Measurements from ENCODE around the gene CCDC170.
A peak's percentile ranks its signal among the peaks of the same experiment; 100 is the strongest.
"Not testable (repeated sequence)": the region's sequence is repeated elsewhere in the genome, so short reads cannot be mapped to it uniquely, and the experiment has no call there.

Gene CCDC170

DNA sequence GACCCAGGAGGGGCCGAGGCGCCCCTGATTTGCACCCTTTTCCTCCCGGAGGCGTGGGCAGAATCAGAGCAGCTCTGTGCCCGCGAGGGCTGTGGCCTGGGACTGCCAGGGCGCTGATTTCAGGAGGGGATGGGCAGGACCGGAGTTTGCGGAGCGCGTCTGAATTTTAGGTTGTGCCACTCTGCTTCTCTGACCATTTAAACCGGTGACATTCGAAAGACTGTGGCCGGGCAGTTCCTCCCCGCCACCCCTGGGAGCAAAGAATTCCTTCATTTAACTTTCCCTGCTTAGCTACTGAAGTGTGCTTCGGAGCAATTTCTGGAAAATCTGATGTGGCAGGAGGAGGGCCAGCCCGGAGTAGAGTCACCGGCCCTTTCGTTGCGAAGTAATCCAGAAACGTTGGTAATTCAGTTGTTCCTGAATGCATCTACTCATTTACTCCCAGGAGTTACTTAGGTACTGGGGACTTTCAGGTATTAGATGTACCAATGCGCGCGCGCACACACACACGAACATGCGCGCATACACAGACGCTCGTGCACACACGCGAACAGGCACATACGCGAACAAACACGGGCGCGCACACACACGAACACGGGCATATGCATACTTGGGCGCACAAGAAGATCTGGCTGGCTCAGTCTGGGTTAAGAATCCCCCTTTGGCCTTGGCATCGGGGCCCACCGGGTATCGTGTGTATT is 568 bp downstream of the CCDC170 start:
- peak in 1 of 2 donors; percentile 22 for DNase-seq

DNA sequence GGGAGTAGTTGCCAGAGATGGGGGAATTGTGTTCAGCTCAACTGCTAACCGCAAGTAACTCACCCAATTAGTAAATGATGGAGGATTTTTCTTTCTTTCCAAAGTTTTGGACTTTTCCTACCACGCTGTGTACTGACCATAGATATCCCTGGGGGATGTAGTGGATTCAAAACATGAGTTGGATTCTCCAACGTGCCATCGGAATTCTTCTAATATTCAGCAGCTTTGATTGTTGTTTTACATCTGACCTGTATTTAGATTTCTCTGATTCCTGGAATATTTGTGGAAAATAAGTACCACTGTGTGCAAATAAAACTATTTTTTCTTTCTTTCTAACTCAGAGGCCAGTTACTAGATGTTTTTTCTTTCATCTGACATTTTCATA is 1.1 kb downstream of the CCDC170 start:
- no peak for DNase-seq

DNA sequence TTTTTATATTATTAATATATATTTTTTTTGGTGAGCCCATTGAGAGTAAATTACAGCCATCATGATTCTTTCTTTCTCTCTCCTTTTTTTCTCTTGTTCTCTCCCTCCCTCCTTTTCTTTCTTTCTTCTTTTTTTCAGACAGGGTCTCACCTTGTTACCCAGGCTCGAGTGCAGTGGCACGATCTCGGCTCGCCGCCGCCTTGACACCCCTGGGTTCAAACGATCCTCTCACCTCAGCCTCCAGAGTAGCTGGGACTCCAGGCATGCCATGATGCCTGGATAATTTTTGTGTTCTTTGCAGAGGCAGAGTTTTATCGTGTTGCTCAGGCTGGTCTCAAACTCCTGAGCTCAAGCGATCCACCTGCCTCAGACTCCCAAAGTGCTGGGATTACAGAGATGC is 1.6 kb downstream of the CCDC170 start:
- no peak for DNase-seq

DNA sequence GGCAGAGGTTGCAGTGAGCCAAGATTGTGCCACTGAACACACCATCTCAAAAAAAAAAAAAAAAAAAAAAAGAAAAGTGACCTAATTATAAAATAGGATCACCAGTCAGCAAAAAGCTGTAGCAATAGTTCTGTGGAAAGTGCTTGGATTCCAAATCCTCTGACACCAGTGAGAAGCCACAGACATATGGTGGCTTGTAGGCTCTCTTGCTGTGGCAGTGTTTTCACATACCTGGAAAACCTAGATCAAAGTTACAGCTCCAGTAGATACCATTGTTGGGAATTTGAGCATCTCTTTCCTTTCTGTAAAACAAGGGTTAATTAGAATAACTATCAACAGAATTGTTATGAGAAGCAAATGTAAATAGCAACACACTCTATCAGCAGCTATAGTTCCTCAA is 4.1 kb downstream of the CCDC170 start:
- peak in 1 of 2 donors; percentile 39 for DNase-seq

DNA sequence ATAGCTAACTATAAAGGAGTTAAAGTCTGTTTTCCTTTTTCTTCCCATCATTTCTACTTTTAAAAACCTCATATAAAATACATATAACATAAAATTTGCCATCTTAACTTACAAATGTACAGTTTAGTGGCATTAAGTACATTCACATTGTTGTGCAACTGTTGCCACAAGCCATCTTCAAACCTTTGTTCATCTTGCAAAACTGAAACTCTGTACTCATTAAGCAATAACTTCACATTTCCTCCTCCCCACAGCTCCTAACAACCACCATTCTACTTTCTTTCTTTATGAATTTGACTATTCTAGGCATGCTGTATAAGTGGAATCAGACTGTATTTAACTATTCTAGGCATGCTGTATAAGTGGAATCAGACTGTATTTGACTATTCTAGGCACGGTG is 4.5 kb downstream of the CCDC170 start:
- peak; percentile 79 for DNase-seq

DNA sequence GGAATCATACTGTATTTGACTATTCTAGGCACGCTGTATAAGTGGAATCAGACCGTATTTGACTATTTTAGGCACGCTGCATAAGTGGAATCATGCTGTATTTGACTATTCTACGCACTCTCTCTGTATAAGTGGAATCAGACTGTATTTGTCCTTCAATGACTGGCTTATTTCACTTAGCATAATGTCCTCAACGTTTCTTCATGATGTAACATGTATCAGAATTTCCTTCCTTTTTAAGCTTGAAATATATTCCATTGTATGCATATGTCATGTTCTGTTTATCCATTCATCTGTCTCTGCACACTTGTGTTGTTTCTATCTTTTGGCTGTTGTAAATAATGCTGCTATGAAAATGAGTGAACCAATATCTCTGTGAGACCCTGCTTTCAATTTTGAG is 5.7 kb downstream of the CCDC170 start:
- DNase-seq = peak in 1 of 2 donors; percentile 37

DNA sequence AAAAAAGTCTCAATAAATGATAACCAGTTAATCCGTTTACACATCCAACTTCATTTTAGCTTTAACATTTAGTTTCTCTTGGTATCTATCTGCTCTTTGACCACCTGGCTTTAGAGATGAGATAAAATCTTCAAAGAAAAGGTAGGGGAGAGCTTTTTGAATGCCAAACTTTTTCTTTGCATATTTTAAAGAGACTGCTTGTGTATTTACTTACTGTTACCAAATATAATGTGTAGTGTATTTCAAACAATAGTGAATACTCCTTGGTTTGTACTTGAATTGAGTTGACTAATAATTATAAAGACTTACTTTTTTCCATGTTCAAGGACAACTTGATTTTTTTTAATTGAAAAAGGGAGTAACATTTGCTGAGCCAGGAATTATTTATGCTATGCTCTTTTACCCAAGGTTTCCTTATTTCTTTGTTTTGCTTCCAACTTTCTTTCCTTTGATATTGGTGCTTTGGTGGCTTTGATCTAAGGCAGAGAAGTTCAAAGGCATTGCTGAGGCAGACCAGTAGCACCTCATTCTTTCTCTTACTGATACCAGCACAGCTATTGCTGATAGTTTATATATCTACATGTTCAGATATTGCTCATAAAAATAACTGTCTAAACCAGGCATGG is 7.8 kb downstream of the CCDC170 start:
- DNase-seq = no peak

DNA sequence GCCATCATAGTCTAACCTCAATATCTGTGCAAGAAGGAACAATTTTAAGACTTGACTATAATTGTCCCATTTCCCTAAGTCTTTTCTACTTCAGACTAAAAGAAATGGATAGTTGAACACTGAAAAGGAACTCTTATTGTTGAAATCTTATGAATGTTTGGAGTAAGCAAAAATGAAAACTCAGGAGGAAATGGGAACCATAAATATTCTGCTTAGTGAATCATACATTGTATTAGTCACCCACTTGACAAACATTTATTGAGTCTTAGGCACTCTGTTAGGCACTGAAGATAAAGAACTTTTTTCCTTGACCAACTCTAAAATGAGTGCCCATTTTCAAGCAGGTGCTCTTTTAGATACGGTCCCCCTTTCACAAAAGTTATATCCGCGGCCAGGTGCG is 8.7 kb downstream of the CCDC170 start:
- peak; percentile 68 to 77 for DNase-seq

DNA sequence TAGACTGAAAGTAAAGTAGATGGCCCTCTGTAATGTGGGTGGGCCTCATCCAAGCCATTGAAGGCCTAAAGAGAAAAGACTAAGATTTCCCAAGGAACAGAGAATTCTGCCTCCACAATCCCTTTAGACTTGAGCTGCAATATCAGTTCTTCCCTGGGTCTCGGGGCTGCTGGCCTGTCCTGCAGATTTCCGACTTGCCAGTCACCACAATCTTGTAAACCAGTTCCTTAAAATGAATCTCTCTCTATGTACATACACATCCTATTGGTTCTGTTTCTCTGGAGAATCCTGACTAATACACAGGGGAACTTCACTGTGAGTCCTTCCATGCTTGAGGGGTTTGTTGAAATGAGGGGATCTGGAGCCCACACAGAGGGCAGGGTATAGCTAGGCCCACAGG is 12.9 kb downstream of the CCDC170 start:
- peak in 1 of 2 donors; percentile 68 for DNase-seq

DNA sequence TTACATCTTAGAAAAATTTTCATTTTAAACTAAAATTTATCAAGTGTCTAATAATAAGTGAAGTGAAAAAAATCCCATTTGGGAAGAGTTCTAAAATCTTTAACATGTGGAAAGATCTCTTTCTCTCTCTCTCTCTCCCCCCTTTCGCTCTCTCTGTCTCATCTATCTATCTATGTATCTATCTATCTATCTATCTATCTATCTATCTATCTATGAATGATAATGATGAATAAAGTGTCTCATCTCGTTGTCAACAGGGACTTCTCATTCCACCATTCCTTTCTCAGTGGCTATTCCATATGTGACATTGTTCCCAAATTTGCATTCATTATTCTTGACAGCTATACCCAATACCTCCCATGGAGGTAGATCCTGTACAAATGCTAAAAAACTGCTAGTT is 15.2 kb downstream of the CCDC170 start:
- DNase-seq = no peak

DNA sequence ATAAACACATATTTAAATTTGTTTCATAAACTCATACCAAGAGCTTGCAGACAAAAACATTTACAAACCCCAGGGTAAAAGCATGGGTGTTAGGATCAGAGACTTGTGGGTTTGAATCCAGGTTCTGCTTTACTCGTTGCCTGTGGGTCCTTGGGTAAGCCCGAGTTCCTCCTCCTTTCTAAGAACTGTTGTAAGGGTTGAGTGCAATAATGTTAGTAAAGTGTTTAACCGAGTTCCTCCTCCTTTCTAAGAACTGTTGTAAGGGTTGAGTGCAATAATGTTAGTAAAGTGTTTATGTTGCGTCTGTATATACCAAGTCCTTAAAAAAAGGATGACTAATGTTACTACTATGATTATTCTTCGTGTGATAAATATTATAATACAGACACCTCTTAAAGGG is 18.7 kb downstream of the CCDC170 start:
- DNase-seq = peak; percentile 81 to 88

DNA sequence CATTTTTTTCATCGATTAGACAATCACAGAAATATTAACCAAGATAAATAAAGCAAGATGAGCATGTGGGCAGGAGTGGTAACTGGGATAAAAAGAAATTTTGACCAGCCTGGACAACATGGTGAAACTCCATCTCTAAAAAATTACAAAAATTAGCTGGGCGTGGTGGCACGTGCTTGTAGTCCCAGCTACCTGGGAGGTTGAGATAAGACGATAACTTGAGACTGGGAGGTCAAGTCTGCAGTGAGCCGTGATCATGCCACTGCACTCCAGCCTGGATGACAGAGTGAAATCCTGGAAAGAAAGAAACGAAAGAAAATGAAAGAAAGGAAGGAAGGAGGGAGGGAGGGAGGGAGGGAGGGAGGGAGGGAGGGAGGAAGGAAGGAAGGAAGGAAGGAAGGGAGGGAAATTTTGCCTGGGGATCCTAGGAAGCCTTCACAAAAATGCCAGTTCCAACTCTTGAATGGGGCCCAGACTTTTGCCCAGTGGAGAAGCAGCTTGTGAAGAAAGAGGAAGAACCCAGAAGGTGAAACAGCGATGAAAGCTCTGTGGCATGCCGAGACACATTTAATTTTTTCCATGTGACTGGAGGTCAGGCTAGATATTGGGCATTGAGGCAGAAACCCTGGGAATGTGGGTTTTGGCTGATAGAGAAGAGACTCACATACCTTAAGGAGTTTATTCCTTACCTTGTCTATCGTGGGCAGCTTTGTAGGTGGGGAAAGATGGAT is 20.3 kb downstream of the CCDC170 start:
- no peak for DNase-seq

DNA sequence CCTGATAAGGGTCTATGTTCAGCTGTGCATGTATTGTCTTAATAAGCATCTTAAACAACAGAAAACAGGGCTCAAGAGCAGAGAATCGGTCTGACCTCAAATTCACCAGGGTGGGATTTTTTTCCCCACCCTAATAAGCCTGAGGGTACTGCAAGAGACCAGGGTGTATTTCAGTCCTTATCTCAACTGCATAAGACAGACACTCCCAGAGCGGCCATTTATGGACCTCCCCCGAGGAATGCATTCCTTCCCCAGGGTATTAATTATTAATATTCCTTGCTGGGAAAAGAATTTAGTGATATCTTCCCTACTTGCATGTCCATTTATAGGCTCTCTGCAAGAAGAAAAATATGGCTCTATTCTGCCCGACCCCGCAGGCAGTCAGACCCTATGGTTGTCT is 25.2 kb downstream of the CCDC170 start:
- not testable (repeated sequence) for DNase-seq

DNA sequence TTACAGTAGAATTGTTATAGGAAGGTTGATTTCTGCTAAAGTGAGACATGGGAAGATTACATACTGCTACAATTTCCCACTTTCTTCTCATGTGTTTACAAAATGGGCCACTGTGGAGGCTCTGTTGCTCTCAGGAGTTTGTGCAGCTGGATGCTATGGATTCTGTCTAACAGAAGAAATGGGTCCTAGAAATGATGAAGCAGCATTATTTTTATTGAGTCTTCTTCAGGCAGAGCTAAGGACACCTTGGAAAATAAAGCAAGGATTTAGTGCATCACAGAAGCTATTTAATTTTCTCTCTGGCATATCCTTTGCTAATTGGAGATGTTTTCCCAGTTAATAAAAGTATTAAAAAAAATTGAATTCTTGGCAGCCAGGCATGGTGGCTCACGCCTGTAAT is 29.2 kb downstream of the CCDC170 start:
- no peak for DNase-seq

DNA sequence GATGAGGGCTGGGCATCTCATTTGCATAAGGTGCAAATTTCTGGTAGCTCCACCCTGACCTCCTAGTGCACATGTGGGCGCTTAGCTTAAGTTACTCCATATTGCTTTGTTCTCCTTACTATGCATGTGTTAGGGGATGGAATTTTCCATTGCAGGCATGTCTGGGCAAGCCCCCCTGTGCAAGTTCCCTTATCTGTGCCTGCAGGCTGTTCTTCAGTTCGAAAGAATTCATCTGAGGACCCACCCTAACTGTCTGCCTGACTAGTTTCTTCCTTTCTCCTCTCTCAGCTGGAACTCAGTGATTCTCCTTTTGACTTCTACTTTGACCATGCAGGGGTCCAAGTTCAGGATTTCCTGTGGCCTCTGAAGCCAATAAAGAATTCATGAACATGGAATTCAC is 30.2 kb downstream of the CCDC170 start:
- no peak for DNase-seq

DNA sequence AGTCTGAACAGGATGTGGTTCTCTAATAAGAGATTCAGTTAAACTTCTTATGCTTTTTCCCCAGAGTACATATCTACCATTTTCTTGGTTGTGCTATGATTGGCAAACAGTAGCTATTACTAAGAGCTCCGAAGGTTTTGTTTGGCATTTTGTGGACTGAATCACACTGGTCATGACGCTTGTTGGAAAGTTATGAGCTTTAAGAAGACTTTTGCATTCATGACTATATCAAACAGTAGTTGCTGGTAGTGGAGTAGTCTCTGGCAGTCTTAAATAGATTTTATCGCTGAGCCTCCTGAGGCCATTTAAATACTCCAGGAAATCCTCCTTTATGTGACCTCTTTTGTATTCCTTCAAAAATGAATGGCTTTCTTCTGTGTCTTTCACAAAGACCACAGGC is 40.8 kb downstream of the CCDC170 start:
- DNase-seq = no peak

DNA sequence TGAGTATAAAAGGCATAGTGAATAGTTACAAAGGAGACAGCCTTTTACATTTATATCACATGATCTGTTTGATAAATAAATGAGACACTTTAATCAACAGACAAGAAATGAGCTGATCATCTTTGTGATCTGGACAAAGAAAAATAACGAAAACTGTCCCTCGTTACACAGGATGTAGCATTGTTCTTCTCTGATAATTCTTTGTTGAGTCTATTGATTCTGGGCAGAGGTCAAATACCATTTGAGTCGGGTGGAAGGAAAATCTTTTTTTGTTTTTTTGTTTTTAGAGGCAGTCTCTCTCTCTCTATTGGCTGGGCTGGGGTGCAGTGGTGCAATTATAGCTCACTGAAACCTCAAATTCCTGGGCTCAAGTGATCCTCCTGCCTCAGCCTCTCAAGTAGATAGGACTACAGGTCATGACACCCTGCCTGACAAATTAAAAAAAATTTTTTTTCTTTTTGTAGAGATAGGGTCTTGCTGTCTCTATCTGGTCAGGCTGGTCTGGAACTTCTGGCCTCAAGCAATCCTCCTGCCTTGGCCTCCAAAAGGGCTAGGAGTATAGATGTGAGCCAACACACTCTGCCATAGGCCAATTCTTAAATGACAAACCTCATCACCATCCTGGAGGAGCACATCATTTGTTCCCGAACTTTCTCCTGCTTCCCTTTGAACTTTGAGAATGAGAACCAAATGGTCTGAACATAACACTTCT is 41.8 kb downstream of the CCDC170 start:
- DNase-seq = no peak

DNA sequence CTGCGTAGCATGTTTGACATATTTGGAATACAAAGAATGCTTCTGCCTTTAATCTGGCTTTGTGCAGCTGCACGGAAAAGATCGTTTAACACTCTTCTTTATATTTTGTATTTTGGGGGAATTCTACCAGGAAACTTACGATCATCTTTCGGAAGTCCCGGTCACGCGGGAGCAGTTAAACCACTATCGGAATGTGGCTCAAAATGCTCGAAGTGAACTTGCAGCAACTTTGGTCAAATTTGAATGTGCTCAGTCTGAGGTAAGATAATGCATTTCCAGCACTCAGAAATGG is 42.3 kb downstream of the CCDC170 start:
- no peak for DNase-seq

DNA sequence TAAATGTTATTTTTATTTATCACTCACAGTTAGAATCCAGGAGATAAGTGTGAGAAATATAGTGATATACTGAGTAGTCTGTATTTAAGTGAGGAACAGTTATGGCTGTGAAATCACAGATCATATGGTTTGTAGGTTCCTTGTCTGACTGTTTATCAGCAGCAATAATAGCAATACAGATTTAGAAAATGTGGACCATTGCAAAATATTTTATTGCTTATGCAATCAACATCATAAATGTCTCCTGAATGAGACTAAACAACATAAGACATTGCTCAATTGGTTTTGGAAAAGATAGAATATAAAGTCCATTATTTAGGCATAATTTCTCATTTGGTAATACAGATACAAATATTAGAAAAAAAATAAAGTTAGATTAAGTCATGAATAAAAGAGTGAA is 43.7 kb downstream of the CCDC170 start:
- peak; percentile 28 to 56 for DNase-seq

DNA sequence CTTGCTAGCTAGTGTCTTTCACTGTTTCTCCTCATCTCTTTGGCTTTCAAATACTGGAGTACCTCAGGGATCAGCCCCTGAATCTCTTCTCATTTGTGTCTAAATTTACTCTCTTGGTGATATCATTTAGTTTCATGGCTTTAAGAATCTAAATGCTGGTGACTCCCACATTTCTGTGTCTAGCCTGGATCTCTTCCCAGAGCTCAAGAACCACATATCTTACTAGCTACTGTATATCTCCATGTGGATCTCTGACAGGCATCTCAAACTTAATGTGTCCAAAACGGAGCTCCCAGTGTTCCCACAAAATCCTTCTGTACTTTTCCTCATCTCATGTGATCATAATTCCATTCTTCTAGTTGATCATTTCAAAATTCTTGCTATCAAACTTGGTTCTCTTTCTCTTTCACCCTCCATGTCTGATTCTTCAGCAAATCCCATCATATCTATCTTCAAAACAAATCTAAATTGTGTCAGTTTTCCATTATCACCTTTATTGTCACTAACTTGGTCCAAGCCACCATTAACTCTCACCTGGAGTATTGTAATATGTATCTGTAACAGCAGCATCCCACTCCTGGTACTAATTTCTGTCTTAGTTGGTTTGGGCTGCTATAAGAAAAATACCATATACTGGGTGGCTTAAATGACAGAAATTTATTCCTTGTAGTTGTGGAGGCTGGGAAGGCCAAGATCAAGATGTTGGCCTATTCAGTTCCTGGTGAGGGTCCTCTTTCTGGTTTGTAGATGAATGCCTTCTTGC is 45.9 kb downstream of the CCDC170 start:
- DNase-seq = no peak

DNA sequence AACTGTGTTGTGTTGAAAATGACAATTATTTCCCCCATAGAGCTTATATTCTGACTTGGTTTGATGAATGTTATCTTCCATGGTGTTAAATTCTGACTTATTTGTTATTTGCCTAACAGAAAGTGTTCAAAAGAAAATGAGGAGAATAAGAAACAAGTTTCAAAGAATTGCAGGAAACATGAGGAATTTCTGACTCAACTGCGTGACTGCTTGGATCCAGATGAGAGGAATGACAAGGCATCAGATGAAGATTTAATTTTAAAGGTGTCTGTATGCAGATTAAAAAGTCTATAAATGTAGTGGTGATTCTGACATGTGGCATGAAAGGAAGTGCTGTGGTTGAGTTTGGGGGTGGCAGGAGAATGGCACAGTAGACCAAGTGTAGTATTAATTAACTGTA is 50.6 kb downstream of the CCDC170 start:
- no peak for DNase-seq

DNA sequence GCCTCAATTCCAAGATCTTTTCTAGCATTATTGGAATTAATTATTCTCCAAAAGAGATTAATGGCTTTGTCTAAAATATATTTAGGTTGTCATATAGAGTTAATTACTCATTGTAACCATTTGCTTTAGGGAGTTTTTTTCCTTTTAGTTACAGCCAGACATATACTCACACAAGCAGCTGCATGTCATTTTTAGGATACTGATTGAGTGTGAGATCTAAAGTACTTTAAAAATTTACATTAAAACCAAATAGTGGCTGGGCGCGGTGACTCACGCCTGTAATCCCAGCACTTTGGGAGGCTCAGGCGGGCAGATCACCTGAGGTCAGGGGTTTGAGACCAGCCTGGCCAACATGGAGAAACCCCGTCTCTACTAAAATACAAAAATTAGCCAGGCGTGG is 51.1 kb downstream of the CCDC170 start:
- not testable (repeated sequence) for DNase-seq

All from inflammatory macrophage treated with lipopolysaccharide for 1 hour (primary cell).